NK-92 (cell line): Measurements from ENCODE around the gene SLC25A25.

Source experiments
- DNase-seq: peaks from one replicate; lab custom pipeline; 2025; ENCODE audit not compliant: unreplicated experiment; lab: John Stamatoyannopoulos, UW

SLC25A25 gene

GRCh38 chr9:128072144-128073021, 4.4 kb downstream of the SLC25A25 start:
- no peak for DNase-seq

- no peak for DNase-seq
These were observed 5.3 kb downstream of the SLC25A25 start for GRCh38 chr9:128073253-128073886.

DNA sequence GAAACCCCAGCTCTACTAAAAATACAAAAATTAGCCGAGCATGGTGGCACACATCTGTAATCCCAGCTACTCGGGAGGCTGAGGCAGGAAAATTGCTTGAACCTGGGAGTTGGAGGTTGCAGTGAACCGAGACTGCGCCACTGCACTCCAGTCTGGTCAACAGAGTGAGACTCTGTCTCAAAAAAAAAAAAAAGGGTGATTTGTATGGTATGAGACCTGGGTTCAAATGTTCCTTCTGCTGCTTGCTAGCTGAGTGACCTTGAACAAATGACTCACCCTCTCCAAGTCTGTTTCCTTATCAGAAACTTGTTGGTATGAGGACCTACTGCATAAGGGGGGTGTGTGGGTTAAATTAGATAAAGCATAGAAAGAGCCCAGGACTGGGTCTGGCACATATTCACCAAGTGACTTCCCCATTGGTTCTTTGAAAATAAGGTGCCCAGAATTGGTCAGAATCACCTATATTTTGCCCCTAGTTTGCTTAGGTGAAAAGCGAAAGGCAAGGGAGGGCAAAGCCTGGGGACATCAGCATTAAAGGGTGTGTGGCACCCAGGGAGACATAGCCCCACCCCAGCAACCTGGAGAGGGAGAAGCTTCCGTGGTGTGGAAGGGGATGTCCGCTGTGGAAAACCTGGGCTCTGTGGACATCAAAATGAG, 9.9 kb downstream of the SLC25A25 start:
- no peak for DNase-seq

- DNase-seq, result no peak
These were observed 10.7 kb downstream of the SLC25A25 start for GRCh38 chr9:128078504-128079434.

DNA sequence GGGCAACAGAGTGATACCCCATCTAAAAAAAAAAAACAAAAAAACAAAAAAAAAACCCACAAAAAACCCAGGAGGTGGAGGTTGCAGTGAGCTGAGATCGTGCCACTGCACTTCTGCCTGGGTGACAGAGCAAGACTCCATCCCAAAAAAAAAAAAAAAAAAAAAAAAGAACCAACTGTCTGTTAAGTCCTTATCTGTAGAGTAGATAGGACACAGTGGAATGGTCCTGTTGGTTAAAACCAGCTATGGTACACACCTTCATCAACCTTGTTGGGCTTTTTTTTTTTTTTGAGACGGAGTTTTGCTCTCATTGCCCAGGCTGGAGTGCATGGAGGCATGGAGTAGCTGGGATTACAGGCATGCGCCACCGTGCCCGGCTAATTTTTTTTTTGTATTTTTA, 12.2 kb downstream of the SLC25A25 start:
- no peak for DNase-seq

GRCh38 chr9:128081056-128081455, 13.0 kb downstream of the SLC25A25 start:
- no peak for DNase-seq

DNA sequence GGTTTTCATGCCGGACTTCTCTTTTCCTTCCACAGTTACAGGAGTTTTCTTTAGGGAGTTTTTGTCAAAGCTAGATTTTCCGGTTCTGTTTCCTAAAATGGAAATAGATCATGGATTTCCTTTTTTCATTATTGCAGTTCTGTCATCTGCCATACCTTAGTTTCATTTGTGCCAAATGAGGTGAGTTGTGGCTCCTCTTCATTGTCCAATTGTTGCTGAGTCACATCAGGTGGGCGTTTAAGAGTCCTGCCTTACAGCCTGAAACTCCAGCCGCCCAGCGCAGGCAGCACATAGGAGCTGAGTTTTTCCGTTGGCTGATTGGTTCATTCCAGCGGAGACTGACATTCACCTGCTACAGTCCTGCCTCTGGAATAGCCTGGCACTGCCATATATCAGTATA, 14.1 kb downstream of the SLC25A25 start:
- no peak for DNase-seq

- DNase-seq, result no peak
These were observed 16.7 kb downstream of the SLC25A25 start for GRCh38 chr9:128084746-128085145.

DNA sequence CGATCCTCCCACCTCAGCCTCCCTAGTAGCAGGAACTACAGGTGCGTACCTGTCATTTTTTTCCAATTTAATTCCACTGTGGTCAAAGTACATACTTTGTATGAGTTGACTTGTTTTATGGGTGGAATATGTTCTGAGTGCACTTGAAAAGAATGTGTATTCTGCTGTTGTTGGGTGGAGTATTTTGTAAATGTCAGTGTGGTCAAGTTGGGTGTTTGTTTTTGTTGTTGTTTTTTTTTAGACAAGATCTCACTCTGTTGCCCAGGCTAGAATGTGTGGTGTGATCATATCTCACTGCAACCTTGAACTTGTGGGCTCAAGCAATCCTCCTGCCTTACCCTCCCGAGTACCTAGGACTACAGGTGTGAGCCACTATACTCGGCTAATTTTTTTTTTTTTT, 17.9 kb downstream of the SLC25A25 start:
- DNase-seq, result no peak

GRCh38 chr9:128087262-128087661, 19.2 kb downstream of the SLC25A25 start:
- DNase-seq, result no peak

DNA sequence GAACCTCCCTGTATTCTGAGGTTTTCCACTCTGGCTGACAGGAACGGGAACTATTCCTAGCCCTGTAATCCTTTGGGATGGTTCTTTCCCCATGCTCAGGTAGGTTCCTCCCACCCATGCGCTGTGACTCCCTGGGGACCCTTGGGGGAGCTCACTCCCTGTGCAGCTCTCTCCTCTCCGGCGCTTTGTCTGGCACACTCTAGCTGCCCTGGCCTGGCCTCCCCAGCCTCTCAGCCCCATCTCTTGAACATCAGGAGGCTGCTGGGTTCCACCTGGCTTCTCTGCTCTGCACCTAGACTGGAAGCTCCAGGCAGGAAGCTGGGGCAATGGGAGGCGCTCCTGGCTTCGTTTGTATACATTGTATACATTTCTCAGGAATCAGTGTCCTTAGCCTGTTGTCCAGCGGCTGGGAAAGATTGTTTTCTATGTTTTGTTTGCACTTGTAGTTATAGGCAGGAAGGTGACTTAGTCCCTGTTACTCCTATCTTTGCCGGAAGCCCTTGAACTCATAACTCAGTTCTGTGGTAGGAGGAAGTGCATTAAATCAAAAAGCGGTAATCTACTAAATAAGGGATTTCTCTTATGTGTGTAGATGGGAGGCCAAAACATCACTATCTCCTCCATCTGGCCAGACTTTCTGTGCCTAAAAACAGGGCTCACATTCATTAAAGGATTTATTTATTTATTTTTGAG, 20.4 kb downstream of the SLC25A25 start:
- DNase-seq, result no peak

GRCh38 chr9:128089299-128089698, 21.3 kb downstream of the SLC25A25 start:
- DNase-seq, result no peak

- DNase-seq, result no peak
These were observed 23.1 kb downstream of the SLC25A25 start for GRCh38 chr9:128091144-128091543.

DNA sequence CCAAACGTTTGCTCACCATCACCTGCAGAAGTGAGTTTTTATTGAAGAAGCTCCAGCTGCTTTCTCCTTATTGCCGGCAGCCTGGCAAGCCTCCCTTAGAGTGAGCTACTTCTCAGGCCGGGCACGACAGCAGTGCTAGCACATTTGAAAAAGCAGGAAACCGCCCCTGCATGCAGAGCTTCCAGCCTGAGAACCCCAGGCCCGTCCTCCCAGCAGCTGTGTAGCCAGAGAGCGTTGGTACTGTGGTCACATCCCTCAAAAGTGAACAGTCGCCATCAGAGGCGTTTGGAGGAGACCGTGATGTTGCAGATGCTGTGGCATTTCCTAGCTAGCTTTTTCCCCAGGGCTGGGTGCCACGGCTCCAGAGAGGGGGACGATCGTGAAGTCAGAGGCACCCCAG, 23.5 kb downstream of the SLC25A25 start:
- DNase-seq, result no peak

- DNase-seq, result no peak
These were observed 24.4 kb downstream of the SLC25A25 start for GRCh38 chr9:128092199-128092977.

- no peak for DNase-seq
These were observed 25.0 kb downstream of the SLC25A25 start for GRCh38 chr9:128093011-128093410.

- no peak for DNase-seq
These were observed 26.3 kb downstream of the SLC25A25 start for GRCh38 chr9:128094166-128094949.

DNA sequence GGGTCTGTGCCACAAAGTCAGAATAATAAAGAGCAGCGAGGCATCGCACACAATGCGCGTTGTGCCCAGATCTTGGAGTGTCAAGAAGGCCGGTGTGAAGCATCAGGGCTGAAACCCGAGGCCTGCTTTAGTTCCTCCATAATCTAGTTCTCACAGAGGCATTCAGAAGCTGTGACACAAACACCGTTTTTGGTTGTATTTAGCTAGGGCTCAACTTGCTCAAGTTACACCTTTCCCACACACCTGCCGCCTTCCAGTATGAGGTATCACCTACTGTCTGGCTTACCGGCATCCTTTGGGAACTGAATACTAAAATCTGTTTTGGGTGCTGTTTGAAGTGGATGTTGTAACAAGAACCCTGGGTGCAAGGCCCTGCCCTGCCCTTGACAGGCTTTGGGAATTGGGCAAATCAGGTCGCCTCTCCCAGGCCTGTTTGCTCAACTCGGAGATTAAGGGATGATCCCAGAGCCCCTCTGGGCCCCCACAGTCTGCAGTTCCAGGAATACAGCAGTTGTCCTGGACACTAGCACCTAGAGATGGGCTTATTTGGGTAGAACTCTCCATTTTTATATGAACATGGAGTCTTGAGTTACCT, 27.0 kb downstream of the SLC25A25 start:
- DNase-seq, result no peak
